ENCODE data around the gene GOLGA2.

The GOLGA2 gene

DNA sequence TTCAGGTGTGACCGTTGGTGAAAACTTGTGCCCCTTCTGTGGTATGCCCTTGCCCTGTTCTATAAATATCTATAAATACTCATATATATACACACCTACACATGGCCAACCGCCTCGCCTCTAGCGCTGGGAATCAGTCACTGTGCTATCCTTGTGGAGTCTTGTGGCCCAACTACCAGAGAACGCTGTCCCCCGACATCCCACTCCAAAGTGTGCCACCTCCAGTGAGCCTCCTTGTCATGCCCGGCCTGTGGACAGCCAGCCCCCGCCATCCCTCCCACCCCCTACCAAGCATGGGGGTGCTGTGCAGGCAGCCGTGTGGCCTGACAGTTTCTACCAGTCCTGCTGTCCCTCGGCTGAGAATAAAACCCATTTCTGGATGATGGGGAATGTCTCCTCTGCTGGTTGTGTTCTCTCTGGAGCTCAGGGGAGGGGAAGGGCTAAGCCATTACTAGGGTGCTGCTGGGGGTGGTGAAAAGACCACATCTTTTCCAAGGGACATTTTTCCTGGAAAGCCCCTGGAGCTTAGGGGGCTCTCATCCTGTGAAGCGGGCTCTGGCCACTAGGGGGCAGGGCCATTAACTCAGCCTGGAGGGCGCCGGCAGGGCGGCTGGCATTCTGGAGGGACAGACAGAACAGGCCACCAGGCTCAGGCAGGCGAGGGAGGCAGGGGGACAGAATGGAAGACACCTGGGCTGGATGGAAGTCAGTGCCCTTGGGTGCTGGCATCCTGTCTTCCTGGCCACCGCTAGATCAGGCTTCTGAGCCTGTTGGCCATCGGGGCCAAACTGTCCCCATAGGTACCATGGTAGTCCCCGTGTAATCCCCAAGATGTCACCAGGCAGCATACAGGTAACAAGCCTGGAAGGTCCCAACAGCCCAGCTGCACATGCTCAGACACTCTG is 20.7 kb downstream of the GOLGA2 start:
- DNase-seq = no peak

DNA sequence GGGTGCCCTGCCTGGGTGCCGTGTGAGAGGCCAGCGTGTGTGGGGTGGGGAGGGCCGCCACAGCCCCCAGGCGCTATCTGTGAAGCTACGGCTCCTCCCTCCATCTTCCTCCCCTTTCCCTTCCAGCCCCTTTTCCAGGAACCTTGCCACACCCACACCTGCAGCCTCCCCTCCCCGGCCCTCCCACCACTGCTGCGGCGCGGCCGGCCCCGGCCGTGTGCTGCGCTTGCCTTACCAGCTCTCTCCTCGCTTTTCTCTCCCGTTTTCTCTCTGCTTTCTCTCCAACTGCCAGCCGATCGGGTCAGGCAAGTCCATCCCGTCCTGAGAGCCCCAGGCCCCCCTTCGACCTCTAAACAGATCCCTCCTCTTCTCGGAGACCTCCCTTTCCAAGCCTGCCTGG is 21.4 kb downstream of the GOLGA2 start:
- no peak for DNase-seq

GRCh38 chr9:128253991-128254346 is 21.8 kb downstream of the GOLGA2 start:
- DNase-seq = no peak

DNA sequence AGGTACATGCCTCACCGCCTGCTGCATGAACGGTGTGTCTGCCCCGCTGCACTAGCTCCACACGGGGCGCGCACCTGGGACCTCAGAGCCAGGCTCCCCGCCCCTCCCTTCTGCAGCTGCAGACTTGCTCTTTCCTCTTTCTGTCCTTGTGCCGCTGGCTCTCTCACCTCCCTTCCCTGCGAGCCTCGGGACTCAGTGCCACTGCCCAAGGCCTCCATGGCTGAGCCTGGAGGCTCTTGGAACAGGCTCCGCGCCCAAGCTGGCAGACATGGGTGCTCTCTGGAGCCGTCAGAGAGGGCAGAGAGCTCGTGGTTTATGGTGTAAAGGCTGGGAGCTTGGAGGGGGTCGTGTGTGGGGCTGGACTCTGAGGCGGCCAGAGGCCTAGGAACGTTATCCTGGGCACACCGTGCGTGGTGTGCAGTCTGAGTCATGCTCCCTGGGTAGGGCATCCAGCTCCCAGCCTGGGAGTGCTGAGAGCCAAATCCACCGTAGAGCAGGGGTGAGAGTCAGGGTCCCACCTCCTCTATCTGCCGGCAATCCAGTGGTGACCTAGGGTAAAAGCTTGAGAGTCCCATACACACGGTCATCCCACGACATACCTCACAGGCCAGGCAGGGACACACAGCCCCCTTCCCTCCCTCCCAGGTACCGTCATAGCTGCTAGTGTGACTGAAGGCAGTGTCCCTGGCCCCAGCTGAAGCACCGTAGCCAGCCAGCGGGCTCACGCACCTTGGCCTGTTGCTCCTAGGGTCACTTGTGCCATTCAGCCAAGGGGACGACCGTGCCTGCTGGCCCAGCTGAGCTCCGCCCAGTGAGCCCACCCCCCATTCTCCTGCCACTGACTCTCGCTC is 22.4 kb downstream of the GOLGA2 start:
- DNase-seq = no peak

DNA sequence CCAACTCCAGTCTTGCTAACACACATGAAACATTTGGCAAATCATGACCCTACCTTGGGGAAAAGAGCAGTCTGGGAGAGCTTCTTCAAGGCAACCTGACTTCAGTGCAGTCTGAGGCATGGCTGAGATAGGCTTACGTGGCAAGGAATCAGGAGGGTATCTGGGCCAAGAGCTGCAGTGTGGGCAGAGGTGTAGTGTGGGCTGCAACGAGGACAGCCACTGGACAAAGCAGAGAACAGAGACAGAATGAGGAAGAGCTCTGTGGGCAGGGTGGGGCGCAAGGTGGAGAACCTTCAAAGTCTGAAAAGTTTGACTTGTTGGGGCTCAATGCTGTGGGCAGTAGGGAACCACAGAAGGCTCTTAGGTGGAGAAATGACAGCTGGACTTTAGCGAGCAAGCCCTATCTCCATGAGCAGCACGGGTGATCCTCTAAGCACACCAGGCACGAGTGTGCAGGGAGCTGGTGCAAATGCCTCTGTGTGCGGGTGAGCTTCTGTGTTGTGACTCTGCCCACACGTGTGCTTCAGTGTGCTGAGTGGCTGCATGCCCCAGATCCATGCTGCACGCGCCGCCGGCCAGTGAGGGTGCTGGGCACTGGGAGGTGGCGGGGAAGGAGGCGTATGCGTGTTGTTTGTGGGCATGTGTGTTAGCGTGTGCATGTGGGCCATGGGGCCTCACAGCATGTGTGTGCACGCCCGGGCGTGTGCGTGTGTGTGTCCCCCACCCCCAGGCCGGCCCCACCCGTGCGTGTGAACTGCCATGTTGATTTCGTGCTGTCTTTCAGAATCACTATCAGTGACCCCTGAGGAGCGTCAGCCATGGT is 23.3 kb downstream of the GOLGA2 start:
- no peak for DNase-seq

- no peak for DNase-seq
Measured at GRCh38 chr9:128251732-128252100, 24.1 kb downstream of the GOLGA2 start.

DNA sequence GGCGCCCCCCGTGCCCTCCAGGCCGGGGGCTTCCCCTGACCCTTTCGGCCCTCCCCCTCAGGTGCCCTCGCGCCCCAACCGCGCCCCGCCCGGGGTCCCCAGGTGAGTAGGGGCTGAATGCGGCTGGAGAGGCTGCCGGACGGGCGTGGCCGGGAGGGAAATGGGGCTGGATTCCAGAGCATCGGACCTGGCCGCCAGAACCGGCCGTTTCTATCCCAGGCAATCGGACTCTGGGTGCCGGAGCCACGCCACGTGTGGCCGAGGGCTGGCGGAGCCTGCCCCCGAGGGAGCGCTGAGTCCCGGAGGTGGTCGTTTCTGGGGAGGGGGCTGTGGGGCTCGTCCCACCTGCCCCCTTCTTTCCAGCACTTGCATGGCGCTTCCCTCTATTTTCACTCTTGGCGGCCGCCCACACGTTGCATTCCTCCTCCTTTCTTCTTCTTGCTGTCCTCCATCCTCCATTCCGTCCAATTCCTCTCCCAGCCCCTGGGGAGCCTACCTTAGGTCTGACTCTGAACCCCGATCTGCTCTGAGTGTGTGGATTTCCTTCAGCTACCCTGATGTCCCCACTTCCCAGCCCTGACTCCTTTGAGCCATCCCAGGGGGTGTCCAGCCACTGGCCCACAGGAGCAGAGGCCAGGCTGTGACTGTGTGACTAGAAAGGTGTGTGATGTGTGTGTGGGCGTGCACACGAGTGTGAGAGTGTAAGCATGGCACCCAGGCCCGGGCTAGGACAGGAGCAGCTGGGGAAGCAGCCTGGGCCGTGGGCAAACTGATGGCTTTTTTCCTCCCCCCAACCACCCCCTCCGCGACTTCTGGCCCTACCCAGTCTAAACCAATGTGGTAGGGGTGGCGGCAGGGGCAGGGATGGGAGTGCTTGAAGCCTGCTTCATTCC is 24.7 kb downstream of the GOLGA2 start:
- DNase-seq = no peak

DNA sequence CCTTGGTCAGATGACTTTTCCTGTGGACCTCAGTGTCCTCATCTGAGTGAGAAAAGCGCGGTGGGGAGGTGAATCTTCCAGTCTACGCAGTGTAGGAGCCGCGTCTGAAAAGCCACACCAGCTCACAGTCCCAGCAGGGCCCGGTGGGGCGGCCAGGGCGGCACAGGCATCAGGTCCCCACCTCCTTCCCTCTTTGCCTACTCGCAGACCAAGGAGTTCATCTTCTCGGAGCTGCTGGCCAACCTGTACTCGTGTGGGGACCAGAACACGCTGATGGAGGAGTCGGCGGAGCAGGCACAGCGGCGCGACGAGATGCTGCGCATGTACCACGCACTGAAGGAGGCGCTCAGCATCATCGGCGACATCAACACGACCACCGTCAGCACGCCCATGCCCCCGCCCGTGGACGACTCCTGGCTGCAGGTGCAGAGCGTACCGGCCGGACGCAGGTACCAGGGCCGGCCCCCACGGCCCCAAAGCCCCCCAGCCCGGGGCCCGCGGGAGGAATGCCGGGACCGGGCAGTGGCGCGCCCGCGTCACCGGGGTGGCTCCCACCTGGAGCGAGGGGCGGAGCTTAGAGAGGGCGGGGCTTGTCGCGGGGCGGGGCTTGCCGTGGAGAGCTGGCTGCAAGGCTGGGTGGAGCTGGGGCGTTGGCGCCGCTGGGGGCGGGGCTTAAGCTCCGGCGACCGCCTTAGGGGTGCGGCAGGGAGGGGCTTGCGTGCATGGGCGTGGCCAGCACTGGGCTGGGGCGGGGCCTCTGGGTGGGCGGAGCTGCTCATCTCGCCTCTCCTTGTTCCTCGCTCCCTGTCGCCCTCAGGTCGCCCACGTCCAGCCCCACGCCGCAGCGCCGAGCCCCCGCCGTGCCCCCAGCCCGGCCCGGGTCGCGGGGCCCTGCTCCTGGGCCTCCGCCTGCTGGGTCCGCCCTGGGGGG is 25.6 kb downstream of the GOLGA2 start:
- DNase-seq = no peak

GRCh38 chr9:128249558-128249907 is 26.3 kb downstream of the GOLGA2 start:
- no peak for DNase-seq

- DNase-seq = no peak
Measured at GRCh38 chr9:128247226-128247803, 28.5 kb downstream of the GOLGA2 start.

GRCh38 chr9:128246471-128246870 is 29.3 kb downstream of the GOLGA2 start:
- DNase-seq = no peak

DNA sequence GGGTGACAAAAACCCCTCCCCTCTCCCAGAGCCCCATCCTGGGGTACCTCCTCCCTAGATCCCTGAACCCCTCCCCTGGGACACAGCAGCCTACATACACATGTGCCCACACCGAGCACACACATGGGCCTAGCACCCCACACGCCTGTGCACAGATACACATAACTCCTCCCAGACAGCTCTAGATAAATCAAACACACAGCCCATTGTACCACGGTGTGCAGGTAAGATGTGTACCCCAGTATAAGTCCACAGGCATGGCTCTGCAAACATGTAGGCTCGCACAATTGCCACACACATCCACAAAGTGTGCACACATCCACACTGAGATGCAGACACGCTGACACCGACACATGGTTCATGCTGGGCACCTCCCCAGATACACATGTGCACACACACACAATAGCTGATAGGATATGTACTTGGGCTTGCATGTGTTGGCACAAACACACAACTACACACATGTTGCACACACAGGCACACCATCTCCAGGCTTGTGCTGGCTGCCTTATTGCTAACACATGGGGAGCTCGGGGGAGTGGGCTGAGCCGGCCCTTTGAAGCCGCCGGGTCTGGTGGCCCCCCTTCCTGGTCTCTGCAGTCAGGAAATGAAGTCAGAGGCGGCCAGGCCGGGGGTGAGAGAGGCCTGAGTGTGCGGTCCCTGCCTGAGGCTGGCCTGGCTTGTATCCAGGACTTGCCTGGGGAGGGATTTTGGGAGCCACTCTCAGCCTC is 30.2 kb downstream of the GOLGA2 start:
- no peak for DNase-seq

DNA sequence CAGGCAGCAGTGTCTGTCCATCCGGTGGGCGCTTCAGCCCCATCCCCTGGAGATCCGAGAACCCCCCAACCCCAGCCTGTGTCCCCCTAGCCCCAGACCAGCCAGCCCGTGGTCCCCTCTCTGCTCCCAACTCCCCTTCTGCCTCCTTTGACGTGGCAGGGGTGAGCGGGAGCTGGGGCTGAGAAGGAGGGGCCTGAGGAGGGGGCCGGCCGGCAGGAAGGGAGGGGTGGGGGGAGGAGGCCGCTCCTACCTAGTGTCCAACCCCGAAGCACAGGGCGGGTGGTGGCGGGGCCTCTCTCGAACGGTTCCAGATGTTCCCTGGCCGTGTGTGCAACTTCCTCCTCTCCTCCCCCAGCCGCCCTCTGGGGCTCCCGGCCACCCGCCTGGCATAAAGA is 31.0 kb downstream of the GOLGA2 start:
- DNase-seq = no peak

DNA sequence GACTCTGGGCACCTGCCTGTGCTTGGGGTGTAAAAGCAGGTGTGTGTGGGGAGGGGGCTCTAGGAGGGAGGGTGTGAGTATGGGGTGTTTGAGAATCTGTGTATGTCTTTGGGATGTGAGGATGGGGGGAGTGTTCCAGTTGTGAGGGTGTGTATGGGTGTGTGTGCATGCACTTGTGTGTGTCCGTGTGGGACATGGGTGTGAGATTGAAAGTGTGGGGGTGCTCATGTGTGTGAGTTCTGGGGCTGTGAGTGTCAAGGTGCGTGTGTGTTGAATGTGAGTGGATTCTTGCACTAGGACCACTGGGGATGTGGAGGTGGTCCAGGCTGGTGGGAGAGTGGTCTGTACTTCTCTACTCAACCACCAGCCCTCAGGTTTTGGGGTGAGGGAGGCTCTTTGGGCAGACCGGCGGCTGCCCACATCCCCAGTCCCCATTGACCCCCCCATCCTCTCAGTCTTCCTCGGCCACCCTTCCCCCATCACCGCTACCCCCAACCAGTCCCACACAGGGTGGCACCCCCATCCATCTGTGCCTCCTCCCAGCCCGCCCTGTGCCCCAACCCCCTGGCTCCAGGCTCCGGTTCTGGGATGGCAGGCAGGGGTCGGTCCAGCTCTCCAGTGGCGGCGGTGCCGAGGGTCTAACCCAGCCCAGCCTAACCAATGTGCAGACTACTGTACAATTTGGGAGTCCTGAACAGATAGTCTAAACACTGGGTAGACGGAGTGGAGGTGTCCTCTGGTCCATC is 31.5 kb downstream of the GOLGA2 start:
- DNase-seq = no peak

DNA sequence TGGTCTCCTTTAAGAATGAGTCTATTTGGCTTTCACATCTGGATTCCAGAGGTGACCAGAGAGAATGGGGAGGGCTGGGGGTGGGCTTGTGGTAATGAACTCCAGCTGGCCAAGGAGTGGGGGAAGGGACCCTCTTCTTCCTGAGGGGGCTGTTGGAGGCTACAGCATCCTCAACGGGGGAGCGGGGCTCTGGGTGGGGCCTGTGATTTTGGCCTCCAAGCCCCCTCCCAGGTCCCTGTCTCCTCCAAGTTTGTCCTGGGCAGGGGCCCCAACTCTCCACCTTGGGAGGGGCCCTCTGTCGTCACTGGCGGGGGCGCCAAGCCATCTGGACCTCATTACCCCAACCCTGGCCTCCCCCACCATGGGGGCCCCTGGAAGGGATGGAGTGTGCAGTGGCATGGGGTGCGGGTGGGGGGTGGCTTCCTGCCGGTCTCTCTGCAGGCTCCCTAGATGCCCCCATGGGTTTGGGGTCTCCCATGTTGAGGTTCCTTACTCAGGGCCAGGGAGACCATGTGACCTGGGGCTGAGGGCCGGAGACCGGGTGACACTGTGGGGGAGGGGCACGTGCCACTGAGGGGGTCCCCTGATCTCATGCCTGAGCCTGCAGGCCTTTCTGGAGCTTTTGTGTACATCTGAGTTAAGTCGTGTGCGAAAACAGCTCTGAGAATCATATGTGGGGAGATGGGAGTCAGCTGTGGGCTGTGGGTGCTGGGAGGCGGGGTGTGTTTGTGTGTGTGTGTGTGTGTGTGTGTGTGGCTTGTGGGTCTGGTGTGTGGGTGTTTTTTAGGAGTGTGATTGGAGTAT is 32.4 kb downstream of the GOLGA2 start:
- no peak for DNase-seq

GRCh38 chr9:128242828-128243214 is 33.0 kb downstream of the GOLGA2 start:
- DNase-seq = no peak

DNA sequence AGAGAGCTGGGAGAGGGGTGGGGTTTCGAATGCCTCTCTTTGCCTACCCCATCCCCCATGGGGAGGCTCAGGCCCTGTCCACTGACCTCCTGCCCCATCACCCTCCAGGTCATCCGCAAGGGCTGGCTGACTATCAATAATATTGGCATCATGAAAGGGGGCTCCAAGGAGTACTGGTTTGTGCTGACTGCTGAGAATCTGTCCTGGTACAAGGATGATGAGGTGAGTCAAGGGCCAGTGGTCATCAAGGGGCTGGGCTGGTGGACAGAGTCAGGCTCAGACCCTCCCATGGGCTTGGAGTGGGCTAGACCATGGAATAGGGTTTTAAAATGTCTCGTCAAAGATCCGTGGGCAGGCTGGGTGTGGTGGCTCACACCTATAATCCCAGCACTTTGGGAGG is 33.7 kb downstream of the GOLGA2 start:
- no peak for DNase-seq

DNA sequence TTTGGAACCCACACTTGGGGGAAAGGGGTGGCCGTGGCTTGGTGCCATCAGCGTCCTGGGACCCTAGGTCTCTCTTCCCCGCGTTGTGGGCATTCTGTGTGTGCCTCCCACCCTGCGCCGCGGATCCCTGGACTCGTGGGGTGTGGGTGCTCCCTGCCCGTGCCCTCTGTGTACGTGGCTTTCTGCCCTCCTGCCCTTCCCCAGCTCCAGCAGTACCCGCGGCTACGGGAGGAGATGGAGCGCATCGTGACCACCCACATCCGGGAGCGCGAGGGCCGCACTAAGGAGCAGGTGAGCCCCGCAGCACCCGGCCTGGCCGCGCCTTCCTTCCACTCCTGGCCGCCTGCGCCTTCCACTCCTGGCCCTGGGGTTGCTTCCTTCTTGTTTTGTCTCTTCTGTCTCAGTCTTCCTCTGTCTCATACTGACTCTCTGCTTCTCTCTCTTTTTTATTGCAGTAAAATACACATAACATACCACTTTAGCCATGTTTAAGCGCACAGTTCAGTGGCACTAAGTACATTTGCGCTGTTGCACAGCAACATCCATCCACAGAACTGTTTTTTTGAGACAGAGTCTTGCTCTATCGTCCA is 41.9 kb downstream of the GOLGA2 start:
- no peak for DNase-seq

Data from NCI-H2227 treated with DMSO at 0.1 percent for 48 hours (cell line).